Loucy (cell line): Measurements from ENCODE around the gene SDHA.

Experiments used
- EZH2phosphoT487 ChIP-seq: fragments of 200-600 bp; IDR thresholded peaks from 2 replicates; pipeline ENCODE4 v1.6.1; 2018; ENCODE audit warnings: antibody characterized with exemption, mild to moderate bottlenecking, moderate library complexity, borderline replicate concordance
- TF ChIP-seq, protein P1 (sequence below): fragments of 200-600 bp; sonication (generic); conservative IDR thresholded peaks from 2 replicates; pipeline ENCODE4 v1.5.1; 2014; ENCODE audit warnings: mild to moderate bottlenecking, antibody characterized with exemption, low read length

DNA sequence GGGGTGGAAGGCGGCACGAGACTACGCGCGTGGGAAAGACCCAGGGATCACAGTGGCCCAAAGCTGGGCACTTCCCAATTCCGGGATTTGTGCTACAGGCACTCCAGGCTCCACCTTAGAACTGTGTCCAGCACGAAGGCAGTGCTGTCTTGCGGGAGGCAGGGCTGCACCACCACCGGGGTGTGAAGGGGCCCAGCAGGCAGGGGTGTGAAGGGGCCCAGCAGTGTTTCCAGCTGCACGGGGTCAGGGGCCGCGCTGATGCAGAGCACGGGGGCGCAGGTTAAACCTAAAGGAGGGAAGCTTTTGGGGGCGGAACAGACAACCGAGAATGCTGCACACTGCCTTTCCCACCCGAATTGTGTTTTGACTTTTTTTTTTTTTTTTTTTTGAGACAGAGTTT lies 52.2 kb downstream of the SDHA start:
- TF ChIP-seq, protein P1, sequence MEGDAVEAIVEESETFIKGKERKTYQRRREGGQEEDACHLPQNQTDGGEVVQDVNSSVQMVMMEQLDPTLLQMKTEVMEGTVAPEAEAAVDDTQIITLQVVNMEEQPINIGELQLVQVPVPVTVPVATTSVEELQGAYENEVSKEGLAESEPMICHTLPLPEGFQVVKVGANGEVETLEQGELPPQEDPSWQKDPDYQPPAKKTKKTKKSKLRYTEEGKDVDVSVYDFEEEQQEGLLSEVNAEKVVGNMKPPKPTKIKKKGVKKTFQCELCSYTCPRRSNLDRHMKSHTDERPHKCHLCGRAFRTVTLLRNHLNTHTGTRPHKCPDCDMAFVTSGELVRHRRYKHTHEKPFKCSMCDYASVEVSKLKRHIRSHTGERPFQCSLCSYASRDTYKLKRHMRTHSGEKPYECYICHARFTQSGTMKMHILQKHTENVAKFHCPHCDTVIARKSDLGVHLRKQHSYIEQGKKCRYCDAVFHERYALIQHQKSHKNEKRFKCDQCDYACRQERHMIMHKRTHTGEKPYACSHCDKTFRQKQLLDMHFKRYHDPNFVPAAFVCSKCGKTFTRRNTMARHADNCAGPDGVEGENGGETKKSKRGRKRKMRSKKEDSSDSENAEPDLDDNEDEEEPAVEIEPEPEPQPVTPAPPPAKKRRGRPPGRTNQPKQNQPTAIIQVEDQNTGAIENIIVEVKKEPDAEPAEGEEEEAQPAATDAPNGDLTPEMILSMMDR = no peak
- no peak for TF ChIP-seq EZH2phosphoT487
